NB4 (cell line): ENCODE measurements around the gene TBXAS1.

ENCODE experiments used
- CTCF ChIP-seq: IDR thresholded peaks from one replicate; pipeline ENCODE4 v1.5.1; 2012; ENCODE audit warnings: low read depth, low read length
- POLR2A ChIP-seq: IDR thresholded peaks from 2 replicates; pipeline ENCODE4 v1.6.1; 2011; ENCODE audit warnings: mild to moderate bottlenecking; ENCODE audit not compliant: insufficient read length; ENCODE audit errors: extremely low read depth

DNA sequence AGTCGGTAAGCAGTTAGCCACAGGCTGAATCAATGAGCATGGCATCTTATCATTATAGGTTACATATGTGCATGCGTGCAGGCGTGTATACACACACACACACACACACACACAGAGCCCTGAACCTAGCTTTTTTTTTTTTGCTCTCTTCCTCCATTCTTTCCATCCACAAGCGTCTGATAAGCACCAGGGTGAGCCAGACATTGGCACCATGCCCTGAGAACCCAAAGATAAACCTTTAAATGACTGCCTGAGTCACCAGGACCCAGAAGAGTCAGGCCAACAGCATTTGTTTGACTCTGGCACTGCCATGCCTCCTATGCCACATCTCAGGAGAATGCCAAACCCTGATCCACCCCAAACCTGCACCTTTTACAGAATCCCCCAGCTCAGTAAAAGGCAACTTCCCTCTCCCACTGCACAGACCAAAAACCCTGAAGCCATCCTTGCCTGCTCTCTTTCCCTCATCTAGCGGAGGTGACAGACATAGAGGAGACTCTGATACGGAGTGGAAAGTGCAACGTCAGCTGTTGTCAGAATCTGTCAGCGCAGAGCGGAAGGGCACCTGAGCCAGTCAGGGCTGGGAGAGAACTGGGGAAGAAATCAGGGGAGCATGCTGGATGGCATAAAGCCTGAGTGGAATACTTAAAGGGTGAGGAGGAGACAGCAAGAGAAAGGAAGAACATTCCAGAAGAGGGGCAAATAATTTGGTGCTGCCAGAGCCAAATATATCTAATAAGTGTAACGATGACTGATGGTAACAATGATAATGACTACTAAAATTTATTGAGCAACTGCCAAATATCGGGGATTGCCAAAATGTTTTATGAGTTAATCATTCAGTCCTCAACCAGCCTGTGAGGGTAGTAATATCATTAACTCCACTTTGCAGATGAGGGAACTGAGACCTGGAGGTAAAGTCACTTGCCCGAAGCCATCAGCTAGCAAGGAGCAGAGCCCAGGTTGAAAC lies 230.5 kb downstream of the TBXAS1 start:
- TF ChIP-seq POLR2A (no peak), CTCF (no peak)
